NOMO-1 (cell line): ENCODE data around the gene MC2R.

Experiments
- DNase-seq, 2 experiments: peaks; one replicate each; lab custom pipeline; 2025; ENCODE audit not compliant: unreplicated experiment in 2 of 2; lab: John Stamatoyannopoulos, UW

Gene MC2R

GRCh38 chr18:13915391-13915790 is at the start of gene MC2R:
Gene MC2R, minus strand, starts transcription at chr18:13915536. Its CDS starts 30,018 bp downstream, at chr18:13885518.
- DNase-seq: no peak

- no peak for DNase-seq
Observed at GRCh38 chr18:13945811-13946210, 30.5 kb upstream of the MC2R start.

GRCh38 chr18:13943338-13943737 is 28.0 kb upstream of the MC2R start:
- no peak for DNase-seq

- no peak for DNase-seq
Observed at GRCh38 chr18:13940326-13940725, 25.0 kb upstream of the MC2R start.

GRCh38 chr18:13934676-13935075 is 19.3 kb upstream of the MC2R start:
- no peak for DNase-seq

GRCh38 chr18:13934058-13934457 is 18.7 kb upstream of the MC2R start:
- no peak for DNase-seq

GRCh38 chr18:13932285-13933025 is 17.1 kb upstream of the MC2R start:
- no peak for DNase-seq

GRCh38 chr18:13930964-13931363 is 15.6 kb upstream of the MC2R start:
- no peak for DNase-seq

GRCh38 chr18:13923221-13923620 is 7.9 kb upstream of the MC2R start:
- no peak for DNase-seq

- no peak for DNase-seq
Observed at GRCh38 chr18:13918898-13919297, 3.6 kb upstream of the MC2R start.

GRCh38 chr18:13917401-13917800 is 2.1 kb upstream of the MC2R start:
- DNase-seq: no peak

GRCh38 chr18:13916559-13916958 is 1.2 kb upstream of the MC2R start:
- DNase-seq: no peak

GRCh38 chr18:13915995-13916431 is 677 bp upstream of the MC2R start:
- no peak for DNase-seq

- DNase-seq: no peak
Observed at GRCh38 chr18:13914756-13915155, 580 bp downstream of the MC2R start.

GRCh38 chr18:13914170-13914569 is 1.2 kb downstream of the MC2R start:
- DNase-seq: no peak

- DNase-seq: no peak
Observed at GRCh38 chr18:13913205-13913604, 2.1 kb downstream of the MC2R start.

- no peak for DNase-seq
Observed at GRCh38 chr18:13912601-13913000, 2.7 kb downstream of the MC2R start.

GRCh38 chr18:13910986-13911385 is 4.3 kb downstream of the MC2R start:
- DNase-seq: no peak

- no peak for DNase-seq
Observed at GRCh38 chr18:13910501-13910900, 4.8 kb downstream of the MC2R start.

- no peak for DNase-seq
Observed at GRCh38 chr18:13909141-13909940, 6.0 kb downstream of the MC2R start.

GRCh38 chr18:13900633-13901032 is 14.7 kb downstream of the MC2R start:
- no peak for DNase-seq

- no peak for DNase-seq
Observed at GRCh38 chr18:13895505-13896033, 19.8 kb downstream of the MC2R start.
